Measurements from ENCODE around the gene EIF4E3.

The EIF4E3 gene

DNA sequence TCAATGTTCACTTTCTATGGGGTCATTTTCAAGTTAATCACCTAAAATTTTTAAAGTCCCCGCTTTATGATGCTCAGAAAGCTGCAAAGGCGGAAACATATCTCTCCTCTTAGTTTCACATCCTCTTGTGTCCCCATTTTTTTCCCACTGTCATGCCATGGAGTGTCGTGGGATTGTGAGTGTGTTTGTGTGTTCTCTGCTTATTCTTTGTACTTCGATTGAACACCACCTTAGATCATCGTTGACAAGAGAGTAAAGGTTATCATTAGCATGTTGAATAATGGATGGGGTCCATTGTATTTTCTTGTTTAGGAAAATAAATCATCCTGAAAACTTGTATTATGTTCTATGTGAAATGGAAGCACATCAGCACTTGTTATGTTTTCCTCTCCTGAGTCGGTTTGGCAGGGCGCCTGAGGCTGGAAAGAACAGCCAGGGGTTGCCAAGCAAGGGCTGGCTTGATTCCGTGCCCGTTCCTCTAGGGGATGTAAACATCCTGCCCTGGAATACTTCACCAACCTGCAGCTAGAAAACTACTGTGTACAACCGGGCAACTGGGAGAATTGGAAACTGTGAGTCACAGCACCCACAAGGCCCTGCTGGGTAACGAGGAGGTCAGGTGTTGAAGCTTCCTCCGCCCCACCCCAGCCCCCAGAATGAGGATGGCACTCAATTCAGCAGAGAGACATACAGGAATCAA, 67.2 kb downstream of the EIF4E3 start:
- H3K4me1 Mint-ChIP-seq (ENCODE audit: low read depth) = peaks cover 36% of the 10 kb centered on the region
- H3K27me3 Mint-ChIP-seq = no peaks in the 10 kb centered on the region
- peaks cover 2% of the 10 kb centered on the region for H3K36me3 Mint-ChIP-seq
- H3K4me3 Mint-ChIP-seq = no peak overlapping the region
- H3K9me3 Mint-ChIP-seq (ENCODE audit: low read depth) = no peaks in the 10 kb centered on the region
- no peak overlapping the region for H3K27ac Mint-ChIP-seq

DNA sequence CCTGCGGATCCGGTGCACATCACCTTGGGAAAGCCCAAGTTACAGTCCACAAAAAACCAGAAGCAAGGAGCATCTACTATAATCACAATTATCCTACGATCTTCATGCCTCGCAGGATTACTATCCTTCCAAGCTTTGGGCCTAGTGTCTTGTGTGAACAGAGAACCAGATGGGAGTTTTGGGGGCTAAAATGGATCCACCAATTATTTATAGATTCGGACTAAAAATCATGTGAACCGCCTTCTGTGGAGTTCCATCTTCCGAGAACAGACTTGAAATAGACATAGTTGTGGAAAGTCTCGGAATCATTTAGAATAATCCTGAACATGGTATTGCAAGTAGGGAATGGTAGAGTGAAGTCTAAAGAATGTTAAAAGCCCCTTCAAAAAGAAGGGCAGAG, 70.1 kb downstream of the EIF4E3 start:
- Mint-ChIP-seq H3K4me3 (no peak overlapping the region), H3K9me3 (ENCODE audit: low read depth) (no peaks in the 10 kb centered on the region), H3K27ac (no peak overlapping the region), H3K4me1 (ENCODE audit: low read depth) (peaks cover 21% of the 10 kb centered on the region), H3K27me3 (no peaks in the 10 kb centered on the region), H3K36me3 (peaks cover 5% of the 10 kb centered on the region)

DNA sequence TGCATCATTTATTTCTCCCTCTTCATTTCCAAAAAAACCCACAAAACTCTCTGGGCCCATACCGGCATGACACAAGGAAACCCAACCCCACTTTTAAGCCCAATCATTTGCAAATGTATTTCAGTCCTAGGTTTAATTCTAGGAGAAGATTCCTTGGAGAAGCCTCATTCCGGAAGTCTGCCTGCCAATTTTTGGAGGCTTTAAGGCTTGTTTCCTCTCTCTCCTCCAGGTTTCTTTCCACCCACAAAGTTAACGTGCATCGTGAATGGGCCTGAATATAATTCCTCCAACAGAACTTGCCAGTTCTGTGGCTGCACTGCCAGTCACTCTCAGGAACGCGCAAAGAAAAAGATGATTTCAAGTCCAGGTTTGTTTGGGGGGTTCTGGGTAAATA, 71.8 kb downstream of the EIF4E3 start:
- peaks cover 8% of the 10 kb centered on the region for H3K4me1 Mint-ChIP-seq (ENCODE audit: low read depth)
- no peak overlapping the region for H3K4me3 Mint-ChIP-seq
- no peaks in the 10 kb centered on the region for H3K27me3 Mint-ChIP-seq
- peaks cover 7% of the 10 kb centered on the region for H3K36me3 Mint-ChIP-seq
- H3K9me3 Mint-ChIP-seq (ENCODE audit: low read depth) = no peaks in the 10 kb centered on the region
- no peak overlapping the region for H3K27ac Mint-ChIP-seq

- Mint-ChIP-seq H3K27me3 (no peaks in the 10 kb centered on the region), H3K9me3 (ENCODE audit: low read depth) (no peaks in the 10 kb centered on the region), H3K4me3 (no peak overlapping the region), H3K36me3 (peaks cover 10% of the 10 kb centered on the region), H3K27ac (no peak overlapping the region), H3K4me1 (ENCODE audit: low read depth) (peaks cover 4% of the 10 kb centered on the region)
Measured at GRCh38 chr3:71652781-71653413, 72.3 kb downstream of the EIF4E3 start.

GRCh38 chr3:71651625-71652024, 73.6 kb downstream of the EIF4E3 start:
- H3K9me3 Mint-ChIP-seq (ENCODE audit: low read depth) = no peaks in the 10 kb centered on the region

DNA sequence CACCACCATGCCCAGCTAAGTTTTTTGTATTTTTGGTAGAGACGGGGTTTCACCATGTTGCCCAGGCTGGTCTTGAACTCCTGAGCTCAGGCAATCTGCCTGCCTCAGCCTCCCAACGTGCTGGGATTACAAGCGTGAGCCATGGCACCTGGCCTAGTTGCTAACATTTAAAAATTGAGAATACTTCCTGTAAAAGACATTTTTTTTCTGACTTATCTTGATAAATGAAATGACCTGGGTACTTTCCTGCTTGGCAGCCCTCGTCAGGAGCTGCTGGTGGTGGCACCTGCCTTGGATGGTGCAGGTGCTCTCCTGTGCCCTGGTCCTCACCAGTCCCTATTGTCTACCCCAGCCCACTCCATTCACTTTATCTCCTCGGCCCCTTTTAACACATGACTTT, 74.8 kb downstream of the EIF4E3 start:
- peaks cover 3% of the 10 kb centered on the region for H3K4me1 Mint-ChIP-seq (ENCODE audit: low read depth)
- H3K4me3 Mint-ChIP-seq = no peak overlapping the region
- peaks cover 8% of the 10 kb centered on the region for H3K36me3 Mint-ChIP-seq
- no peaks in the 10 kb centered on the region for H3K27me3 Mint-ChIP-seq
- H3K9me3 Mint-ChIP-seq (ENCODE audit: low read depth) = no peaks in the 10 kb centered on the region
- no peak overlapping the region for H3K27ac Mint-ChIP-seq

More at GRCh38 chr3:71651625-71652024, 73.6 kb downstream of the EIF4E3 start:
- Mint-ChIP-seq H3K27me3 (no peaks in the 10 kb centered on the region), H3K4me3 (no peak overlapping the region), H3K36me3 (peaks cover 8% of the 10 kb centered on the region), H3K27ac (no peak overlapping the region), H3K4me1 (ENCODE audit: low read depth) (peaks cover 3% of the 10 kb centered on the region)

- no peak overlapping the region for H3K4me3 Mint-ChIP-seq
- H3K27ac Mint-ChIP-seq = no peak overlapping the region
- peaks cover 10% of the 10 kb centered on the region for H3K36me3 Mint-ChIP-seq
- no peaks in the 10 kb centered on the region for H3K27me3 Mint-ChIP-seq
- no peaks in the 10 kb centered on the region for H3K9me3 Mint-ChIP-seq (ENCODE audit: low read depth)
- H3K4me1 Mint-ChIP-seq (ENCODE audit: low read depth) = peaks cover 3% of the 10 kb centered on the region
Measured at GRCh38 chr3:71649757-71650156, 75.4 kb downstream of the EIF4E3 start.

GRCh38 chr3:71647751-71648150, 77.5 kb downstream of the EIF4E3 start:
- Mint-ChIP-seq H3K4me1 (ENCODE audit: low read depth) (peaks cover 2% of the 10 kb centered on the region), H3K36me3 (peaks cover 20% of the 10 kb centered on the region), H3K9me3 (ENCODE audit: low read depth) (no peaks in the 10 kb centered on the region), H3K27ac (no peak overlapping the region), H3K4me3 (no peak overlapping the region), H3K27me3 (no peaks in the 10 kb centered on the region)

- H3K27ac Mint-ChIP-seq = no peak overlapping the region
- H3K27me3 Mint-ChIP-seq = no peaks in the 10 kb centered on the region
- H3K4me1 Mint-ChIP-seq (ENCODE audit: low read depth) = no peaks in the 10 kb centered on the region
- peaks cover 20% of the 10 kb centered on the region for H3K36me3 Mint-ChIP-seq
- no peak overlapping the region for H3K4me3 Mint-ChIP-seq
- H3K9me3 Mint-ChIP-seq (ENCODE audit: low read depth) = no peaks in the 10 kb centered on the region
Measured at GRCh38 chr3:71646971-71647370, 78.2 kb downstream of the EIF4E3 start.

DNA sequence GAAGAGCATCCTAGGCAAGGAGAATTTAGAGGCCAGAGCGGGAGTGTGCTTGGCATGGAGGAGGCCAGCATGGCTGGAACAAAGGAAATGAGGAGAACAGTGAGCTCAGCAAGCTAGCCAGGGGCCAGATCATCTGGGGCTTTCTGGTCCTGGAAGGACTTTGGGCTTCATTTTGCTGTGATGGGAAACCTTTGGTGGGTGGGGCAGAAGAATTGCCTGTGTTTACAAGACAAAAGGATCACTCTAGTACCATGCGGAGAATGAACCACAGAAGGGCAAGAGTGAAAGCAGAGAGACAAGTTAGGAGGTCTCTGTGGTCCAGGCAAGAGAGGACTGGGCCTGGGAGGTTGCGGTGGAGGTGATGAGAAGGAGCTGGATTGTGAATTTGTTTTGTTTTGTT, 80.1 kb downstream of the EIF4E3 start:
- Mint-ChIP-seq H3K4me1 (ENCODE audit: low read depth) (no peaks in the 10 kb centered on the region), H3K27ac (no peak overlapping the region), H3K36me3 (peaks cover 19% of the 10 kb centered on the region), H3K9me3 (ENCODE audit: low read depth) (no peaks in the 10 kb centered on the region), H3K27me3 (no peaks in the 10 kb centered on the region), H3K4me3 (no peak overlapping the region)

GRCh38 chr3:71641674-71642073, 83.5 kb downstream of the EIF4E3 start:
- Mint-ChIP-seq H3K27me3 (no peaks in the 10 kb centered on the region), H3K27ac (no peak overlapping the region), H3K4me3 (no peak overlapping the region), H3K36me3 (peaks cover 17% of the 10 kb centered on the region), H3K4me1 (ENCODE audit: low read depth) (no peaks in the 10 kb centered on the region), H3K9me3 (ENCODE audit: low read depth) (no peaks in the 10 kb centered on the region)

GRCh38 chr3:71640331-71640983, 84.7 kb downstream of the EIF4E3 start:
- H3K4me1 Mint-ChIP-seq (ENCODE audit: low read depth) = no peaks in the 10 kb centered on the region
- H3K27ac Mint-ChIP-seq = no peak overlapping the region
- no peaks in the 10 kb centered on the region for H3K27me3 Mint-ChIP-seq
- peaks cover 19% of the 10 kb centered on the region for H3K36me3 Mint-ChIP-seq
- no peaks in the 10 kb centered on the region for H3K9me3 Mint-ChIP-seq (ENCODE audit: low read depth)
- H3K4me3 Mint-ChIP-seq = no peak overlapping the region

DNA sequence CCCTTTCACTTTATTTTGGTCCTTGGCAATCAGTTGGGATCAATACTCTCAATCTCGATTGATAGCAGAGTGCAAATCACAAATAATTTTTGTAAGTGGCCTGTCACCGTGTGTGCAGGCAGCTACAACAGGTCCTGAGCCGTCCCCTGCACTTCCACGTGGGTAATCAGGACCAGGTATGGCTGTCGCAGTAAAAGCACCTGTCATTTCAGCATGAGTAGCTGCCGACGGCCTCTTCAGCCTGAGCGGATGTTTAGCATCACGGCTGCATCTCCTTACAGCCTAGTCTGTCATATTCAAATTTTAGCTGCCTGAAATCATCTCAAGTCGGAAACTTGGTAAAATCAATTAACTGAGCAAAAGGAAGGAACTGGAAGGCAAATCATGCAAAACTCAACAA, 88.7 kb downstream of the EIF4E3 start:
- Mint-ChIP-seq H3K4me1 (ENCODE audit: low read depth) (no peaks in the 10 kb centered on the region), H3K9me3 (ENCODE audit: low read depth) (no peaks in the 10 kb centered on the region), H3K36me3 (peaks cover 9% of the 10 kb centered on the region), H3K27me3 (no peaks in the 10 kb centered on the region), H3K4me3 (no peak overlapping the region), H3K27ac (no peak overlapping the region)

GRCh38 chr3:71636001-71636400, 89.2 kb downstream of the EIF4E3 start:
- no peaks in the 10 kb centered on the region for H3K27me3 Mint-ChIP-seq
- H3K36me3 Mint-ChIP-seq = peaks cover 12% of the 10 kb centered on the region
- no peaks in the 10 kb centered on the region for H3K4me1 Mint-ChIP-seq (ENCODE audit: low read depth)
- no peaks in the 10 kb centered on the region for H3K9me3 Mint-ChIP-seq (ENCODE audit: low read depth)
- H3K4me3 Mint-ChIP-seq = no peak overlapping the region
- H3K27ac Mint-ChIP-seq = no peak overlapping the region

- Mint-ChIP-seq H3K36me3 (peaks cover 13% of the 10 kb centered on the region), H3K27me3 (no peaks in the 10 kb centered on the region), H3K4me1 (ENCODE audit: low read depth) (no peaks in the 10 kb centered on the region), H3K4me3 (no peak overlapping the region), H3K27ac (no peak overlapping the region), H3K9me3 (ENCODE audit: low read depth) (no peaks in the 10 kb centered on the region)
Measured at GRCh38 chr3:71634671-71635070, 90.5 kb downstream of the EIF4E3 start.
